ENCODE measurements around the gene KPNA2.
"Not testable (repeated sequence)": the region's sequence is repeated elsewhere in the genome, so short reads cannot be mapped to it uniquely, and the experiment has no call there.

The KPNA2 gene

GRCh38 chr17:68034452-68034776 is 1.1 kb upstream of the KPNA2 start:
- ChIA-PET POLR2A (ENCODE audit: low non-redundant PET) (no interaction called here), CTCF (interaction anchor here (0.7 kb wide), 1 partner anchor 17 kb away, joined by 3 read pairs; no protein-coding TSS in a partner anchor)
- no peak for TF ChIP-seq CTCF (conservative IDR thresholded peaks at IDR 0.05; ENCODE audit: low read depth)

GRCh38 chr17:68035131-68035522 is 408 bp upstream of the KPNA2 start:
- POLR2A ChIA-PET (ENCODE audit: low non-redundant PET): no interaction called here
- no peak overlapping the region for H3K27ac ChIP-seq
- TF ChIP-seq CTCF (conservative IDR thresholded peaks at IDR 0.05; ENCODE audit: low read depth): no peak
- CTCF ChIA-PET: no interaction called here
- no peak for DNase-seq (ENCODE audit: low spot score)

More at GRCh38 chr17:68034452-68034776, 1.1 kb upstream of the KPNA2 start:
- no peak overlapping the region for H3K27ac ChIP-seq
- DNase-seq (ENCODE audit: low spot score): no peak

- DNase-seq (ENCODE audit: low spot score): peak; percentile 38
- ChIA-PET CTCF (interaction anchor here (0.6 kb wide), 1 partner anchor 11 kb away, joined by 3 read pairs; no protein-coding TSS in a partner anchor), POLR2A (ENCODE audit: low non-redundant PET) (no interaction called here)
- no peak for TF ChIP-seq CTCF (conservative IDR thresholded peaks at IDR 0.05; ENCODE audit: low read depth)
- peak overlapping the region; percentile 82 for H3K27ac ChIP-seq
Observed at GRCh38 chr17:68036304-68037147, 991 bp downstream of the KPNA2 start.

GRCh38 chr17:68047153-68047846 is 11.8 kb downstream of the KPNA2 start:
- no peak overlapping the region for H3K27ac ChIP-seq
- ChIA-PET POLR2A (ENCODE audit: low non-redundant PET) (no interaction called here), CTCF (interaction anchor here (0.6 kb wide), 1 partner anchor 1018 kb away, joined by 3 read pairs; no protein-coding TSS in a partner anchor)
- no peak for DNase-seq (ENCODE audit: low spot score)
- no peak for TF ChIP-seq CTCF (conservative IDR thresholded peaks at IDR 0.05; ENCODE audit: low read depth)

DNA sequence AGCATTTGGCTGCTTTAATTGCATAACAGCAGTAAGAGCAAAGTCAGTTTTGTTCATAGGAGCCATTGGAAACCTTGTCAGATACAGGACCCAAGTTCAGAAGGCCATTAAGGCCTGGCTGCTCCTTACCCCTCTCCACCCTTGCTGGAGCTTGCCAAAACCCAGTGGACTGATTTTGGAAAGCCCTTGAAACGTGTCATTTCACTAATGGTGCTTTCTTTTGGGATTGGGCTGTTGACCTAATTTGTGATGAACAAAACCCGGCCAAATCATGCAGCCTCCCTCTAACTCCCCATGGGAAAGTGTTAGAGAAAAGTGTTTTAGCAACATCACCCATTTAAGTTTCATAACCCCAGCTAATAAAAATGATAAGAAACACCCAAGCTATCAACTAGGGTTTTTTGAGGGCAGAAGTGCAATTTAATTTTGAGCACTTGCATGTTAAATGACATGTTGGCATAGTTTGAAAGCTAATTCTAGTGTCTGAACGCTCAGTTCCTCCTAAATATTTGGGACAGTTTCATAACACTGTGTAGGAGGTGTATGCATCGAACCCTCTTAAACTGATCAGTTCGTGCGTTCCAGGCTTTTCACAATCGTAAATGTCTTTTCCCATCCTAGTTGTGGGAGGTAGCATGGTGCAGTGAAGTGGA is 12.5 kb downstream of the KPNA2 start:
- POLR2A ChIA-PET (ENCODE audit: low non-redundant PET); CTCF ChIA-PET; DNase-seq (ENCODE audit: low spot score); H3K27ac ChIP-seq: not testable (repeated sequence)

DNA sequence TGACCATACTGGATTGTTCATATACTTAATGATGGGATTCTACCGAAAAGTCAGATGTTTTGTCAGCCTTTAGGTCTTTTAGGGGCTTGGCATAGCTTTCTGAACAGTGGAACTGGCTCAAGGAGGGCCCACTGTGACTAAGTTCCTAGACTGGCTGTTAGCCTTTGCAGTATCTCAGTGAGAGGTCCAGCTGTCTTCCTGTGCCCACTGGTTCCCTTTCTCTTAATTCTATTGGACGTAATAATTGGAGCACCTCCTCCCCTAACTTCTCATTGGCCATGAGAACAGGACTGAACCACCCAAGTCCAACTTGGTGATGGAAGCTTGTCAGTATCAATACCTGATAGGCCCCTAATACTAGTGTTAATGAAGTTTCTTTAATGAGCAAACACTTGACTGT is 13.5 kb downstream of the KPNA2 start:
- no peak for TF ChIP-seq CTCF (conservative IDR thresholded peaks at IDR 0.05; ENCODE audit: low read depth)
- H3K27ac ChIP-seq: no peak overlapping the region
- ChIA-PET POLR2A (ENCODE audit: low non-redundant PET) (no interaction called here), CTCF (interaction anchor here (0.8 kb wide), 1 partner anchor 156 kb away, joined by 3 read pairs; no protein-coding TSS in a partner anchor)
- DNase-seq (ENCODE audit: low spot score): no peak

GRCh38 chr17:68049812-68050437 is 14.4 kb downstream of the KPNA2 start:
- H3K27ac ChIP-seq; DNase-seq (ENCODE audit: low spot score); POLR2A ChIA-PET (ENCODE audit: low non-redundant PET): not testable (repeated sequence)
- CTCF ChIA-PET: interaction anchor here (0.8 kb wide), 1 partner anchor 155 kb away, joined by 3 read pairs; no protein-coding TSS in a partner anchor

DNA sequence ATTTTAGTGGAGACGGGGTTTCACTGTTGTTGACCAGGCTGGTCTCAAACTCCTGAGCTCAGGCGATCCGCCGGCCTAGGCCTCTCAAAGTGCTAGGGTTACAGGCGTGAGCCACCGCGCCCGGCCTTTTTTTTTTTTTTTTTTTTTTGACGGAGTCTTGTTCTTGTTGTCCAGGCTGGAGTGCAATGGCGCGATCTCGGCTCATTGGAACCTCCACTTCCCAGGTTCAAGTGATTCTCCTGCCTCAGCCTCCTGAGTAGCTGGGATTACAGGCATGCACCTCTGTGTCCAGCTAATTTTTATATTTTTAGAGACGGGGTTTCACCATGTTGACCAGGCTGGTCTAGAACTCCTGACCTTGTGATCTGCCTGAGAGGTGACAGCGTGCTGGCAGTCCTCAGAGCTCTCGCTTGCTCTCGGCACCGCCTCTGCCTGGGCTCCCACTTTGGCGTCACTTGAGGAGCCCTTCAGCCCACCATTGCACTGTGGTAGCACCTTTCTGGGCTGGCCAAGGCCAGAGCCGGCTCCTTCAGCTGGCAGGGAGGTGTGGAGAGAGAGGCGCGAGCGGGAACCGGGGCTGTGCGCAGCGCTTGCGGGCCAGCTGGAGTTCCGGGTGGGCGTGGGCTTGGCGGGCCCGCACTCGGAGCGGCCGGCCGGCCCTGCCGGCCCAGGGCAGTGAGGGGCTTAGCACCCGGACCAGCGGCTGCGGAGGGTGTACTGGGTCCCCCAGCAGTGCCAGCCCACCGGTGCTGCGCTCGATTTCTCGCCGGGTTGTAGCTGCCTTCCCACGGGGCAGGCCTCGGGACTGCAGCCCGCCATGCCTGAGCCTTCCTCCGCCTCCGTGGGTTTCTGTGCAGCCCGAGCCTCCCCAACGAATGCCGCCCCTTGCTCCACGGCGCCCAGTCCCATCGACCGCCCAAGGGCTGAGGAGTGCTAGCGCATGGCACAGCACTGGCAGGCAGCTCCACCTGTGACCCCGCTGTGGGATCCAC is 16.1 kb downstream of the KPNA2 start:
- H3K27ac ChIP-seq; POLR2A ChIA-PET (ENCODE audit: low non-redundant PET); DNase-seq (ENCODE audit: low spot score): not testable (repeated sequence)
- CTCF ChIA-PET: interaction anchor here (0.6 kb wide), 1 partner anchor 22 kb away, joined by 3 read pairs; no protein-coding TSS in a partner anchor

Data from RWPE1 (cell line).